ENCODE results near the gene TNFRSF13B.
A peak's percentile ranks its signal among the peaks of the same experiment; 100 is the strongest.
"Not testable (repeated sequence)": the region's sequence is repeated elsewhere in the genome, so short reads cannot be mapped to it uniquely, and the experiment has no call there.

TNFRSF13B gene

DNA sequence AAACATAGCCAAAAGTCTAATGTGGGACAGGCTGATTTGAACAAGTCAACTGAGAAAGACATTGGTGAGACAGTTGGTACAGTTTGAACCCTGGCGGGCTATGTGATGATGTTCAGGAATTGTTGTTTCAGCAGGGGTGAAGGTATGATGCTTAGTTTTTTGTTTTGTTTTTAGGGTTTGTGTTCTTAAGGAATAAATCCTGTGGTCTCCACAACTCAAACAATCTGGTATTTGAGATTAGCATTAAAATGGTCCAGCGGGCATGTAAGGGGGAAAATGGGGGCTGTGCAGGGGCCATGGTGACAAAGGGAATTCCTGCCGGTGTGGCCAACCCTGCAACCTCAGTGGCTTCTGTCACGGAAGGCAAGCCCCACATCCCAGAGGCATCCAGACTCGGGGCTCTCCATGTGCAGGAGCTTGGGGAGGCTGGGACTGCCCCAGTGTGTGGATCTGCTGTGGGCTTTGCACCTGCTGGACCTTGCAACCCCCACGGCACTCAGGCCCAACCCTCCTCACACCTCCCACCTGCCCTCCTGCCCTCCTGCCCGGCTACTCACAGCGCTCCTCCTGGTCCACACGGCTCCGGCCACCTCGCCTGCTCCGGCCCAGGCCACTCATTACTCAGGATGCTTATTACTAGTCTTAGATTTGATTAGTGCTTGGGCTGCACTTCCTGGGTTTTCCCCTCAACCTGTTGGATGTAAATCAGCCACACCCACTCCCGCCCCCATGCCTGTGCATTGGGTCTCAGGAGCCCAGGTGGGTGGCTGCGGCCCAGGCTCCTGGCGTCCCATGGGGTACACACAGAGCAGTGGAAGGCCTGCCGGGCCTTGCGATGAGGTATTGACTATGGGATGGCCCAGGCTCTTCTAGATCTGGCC, at the start of gene TNFRSF13B:
TNFRSF13B (minus strand) TSS at position 661 of the 881 bp plus-strand sequence; CDS start at position 618, 43 bp downstream.
- no peak for DNase-seq (ENCODE audit: low spot score)

DNA sequence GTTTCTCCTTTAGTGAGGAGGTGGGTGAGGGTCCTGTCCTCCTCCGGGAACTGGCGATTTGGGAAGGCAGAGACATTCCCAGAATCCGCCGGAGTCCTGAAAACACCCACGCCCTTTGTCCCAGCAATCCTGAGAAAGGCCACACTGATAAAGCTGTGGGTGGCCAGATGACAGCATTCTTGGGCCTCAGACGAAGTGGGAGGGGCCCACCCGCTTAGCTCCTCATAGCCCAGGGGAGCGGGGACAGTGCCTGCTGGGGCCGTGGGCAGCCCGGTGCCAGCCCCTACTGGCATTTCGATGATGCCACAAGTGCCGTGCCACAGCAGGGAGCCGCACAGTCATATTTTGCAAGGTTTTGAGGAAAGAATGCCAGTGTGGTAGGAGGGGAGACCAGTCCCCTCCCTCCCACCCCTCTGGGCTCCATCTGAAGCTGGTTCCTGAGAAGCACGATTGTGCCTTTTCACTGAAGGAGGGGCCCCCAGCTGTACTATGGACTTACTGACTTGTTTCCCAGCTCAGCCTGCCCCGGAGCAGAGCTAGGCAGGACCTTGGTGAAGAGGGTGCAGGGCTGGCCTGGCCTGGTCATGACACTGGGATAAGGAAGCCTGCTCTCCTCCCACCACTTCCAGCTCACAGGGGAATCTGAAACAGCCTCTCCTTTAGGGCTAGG, 49.4 kb upstream of the TNFRSF13B start:
- DNase-seq (ENCODE audit: low spot score): no peak

DNA sequence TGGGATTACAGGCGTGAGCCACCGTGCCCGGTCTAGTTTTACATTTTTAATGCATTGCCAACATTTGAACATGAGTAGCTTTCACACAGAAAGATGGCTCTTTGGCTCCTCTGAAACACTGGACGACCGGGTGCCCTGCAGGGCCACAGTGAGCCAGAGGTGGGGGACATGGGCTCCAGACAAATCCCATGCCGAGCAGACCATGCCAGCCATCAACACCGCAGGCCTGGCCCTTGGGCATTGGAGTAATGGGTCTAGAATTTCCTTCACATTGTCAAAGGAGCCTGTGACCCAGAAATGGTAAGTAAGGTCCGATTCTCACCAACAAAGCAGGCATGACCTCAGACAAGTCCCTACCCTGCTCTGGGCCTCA, 48.9 kb upstream of the TNFRSF13B start:
- no peak for DNase-seq (ENCODE audit: low spot score)

DNA sequence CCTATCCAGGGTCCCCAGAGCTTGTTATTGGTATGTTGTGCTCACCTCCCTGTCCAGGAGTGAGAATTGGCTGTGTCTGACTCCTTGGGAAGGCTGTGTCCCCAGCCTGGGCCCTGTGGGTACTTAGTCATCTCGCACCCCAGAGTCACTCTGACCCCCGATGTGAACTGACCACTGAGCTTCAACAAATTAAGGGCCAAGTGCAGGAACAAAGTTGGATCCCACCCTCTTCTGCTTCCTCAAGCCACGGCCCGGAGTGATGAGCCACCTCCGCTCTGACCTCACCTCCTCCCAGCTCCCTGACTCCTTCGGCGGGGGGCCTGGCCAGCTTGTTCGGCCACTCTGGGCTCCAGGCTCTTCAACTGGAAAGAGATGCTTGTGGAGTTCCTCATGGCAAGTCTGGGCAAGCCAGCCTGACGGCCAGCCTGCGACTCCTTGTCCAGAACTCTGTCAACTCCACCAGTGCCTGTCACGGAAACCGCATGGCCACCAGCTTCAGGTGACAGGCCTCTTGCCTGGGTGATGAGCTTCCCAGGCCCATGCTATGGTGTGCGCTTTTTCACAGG, 48.1 kb upstream of the TNFRSF13B start:
- DNase-seq (ENCODE audit: low spot score): no peak

DNA sequence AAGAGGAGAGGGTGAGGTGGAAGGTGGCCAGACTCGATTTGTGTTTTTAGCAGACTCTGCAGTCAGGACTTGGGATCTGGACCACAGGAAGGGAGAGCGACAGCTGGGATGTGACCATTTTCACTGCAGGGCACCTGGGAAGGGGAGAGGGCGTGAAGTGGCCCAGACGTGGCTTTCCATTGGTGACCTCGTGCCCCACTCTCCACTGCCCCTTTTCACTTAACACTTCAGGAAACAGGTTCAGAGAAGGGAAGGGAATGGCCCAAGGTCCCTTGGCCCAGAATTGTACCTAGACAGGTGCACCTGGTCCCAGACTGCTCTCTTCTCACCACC, 47.5 kb upstream of the TNFRSF13B start:
- no peak for DNase-seq (ENCODE audit: low spot score)

DNA sequence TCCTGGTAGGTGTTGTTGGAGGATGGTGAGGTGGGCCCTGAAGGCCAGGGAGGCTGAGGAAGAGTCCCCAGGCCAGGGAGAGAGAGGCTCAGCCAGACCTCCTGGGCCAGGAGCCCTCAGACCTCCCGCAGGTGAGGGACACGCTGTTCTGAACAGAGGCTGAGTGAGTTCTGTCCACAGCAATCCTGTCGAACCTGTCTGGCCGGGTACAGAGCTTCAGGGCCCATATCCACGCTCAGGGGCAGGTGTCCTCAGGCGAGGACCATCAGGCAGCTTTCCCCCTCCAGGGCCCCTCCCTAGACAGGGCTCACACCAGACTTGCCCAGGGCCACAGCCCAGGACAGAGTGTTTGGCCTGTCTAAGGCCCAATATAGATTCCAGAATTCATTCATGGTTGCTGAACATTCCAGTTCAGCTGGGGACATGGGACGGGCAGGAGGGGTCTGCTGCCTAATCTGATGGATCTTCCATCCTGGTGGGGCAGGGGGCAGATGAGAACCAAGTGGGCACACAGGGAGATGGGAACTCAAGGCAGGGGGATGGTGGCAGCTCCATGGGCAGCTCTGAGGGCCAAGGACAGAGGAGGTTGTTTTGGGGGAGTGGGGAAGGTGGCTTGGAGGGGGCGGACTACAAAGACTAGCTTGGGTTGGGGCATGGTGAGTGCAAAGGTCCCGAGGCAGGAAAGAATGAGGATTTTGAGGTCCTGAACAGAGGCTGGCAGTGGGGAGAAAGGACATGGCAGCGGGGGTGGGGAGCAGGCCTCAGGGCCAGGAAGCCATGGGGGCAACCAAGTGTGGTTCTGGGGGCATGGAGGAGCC, 46.9 kb upstream of the TNFRSF13B start:
- peak; percentile 53 for DNase-seq (ENCODE audit: low spot score)

DNA sequence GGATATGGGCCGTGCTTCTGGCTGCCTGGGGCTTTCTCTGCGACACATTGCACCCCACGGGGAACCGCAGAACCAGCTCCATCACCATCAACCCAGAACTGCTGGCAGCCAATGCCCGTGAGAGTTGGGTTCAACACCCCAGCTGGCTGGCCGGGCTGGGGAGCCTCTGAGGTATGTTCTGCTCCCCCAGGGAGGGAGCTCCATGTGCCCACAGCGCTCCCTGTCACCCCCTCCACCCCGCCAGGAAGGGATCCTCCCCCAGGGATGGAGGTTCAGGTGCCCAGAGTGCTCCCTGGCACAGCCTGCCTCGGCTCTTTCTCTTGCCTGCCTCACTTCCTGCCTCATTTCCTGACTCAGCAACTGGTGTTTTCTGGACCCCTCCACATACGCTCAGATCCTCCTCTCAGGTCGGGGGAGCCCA, 46.1 kb upstream of the TNFRSF13B start:
- no peak for DNase-seq (ENCODE audit: low spot score)

DNA sequence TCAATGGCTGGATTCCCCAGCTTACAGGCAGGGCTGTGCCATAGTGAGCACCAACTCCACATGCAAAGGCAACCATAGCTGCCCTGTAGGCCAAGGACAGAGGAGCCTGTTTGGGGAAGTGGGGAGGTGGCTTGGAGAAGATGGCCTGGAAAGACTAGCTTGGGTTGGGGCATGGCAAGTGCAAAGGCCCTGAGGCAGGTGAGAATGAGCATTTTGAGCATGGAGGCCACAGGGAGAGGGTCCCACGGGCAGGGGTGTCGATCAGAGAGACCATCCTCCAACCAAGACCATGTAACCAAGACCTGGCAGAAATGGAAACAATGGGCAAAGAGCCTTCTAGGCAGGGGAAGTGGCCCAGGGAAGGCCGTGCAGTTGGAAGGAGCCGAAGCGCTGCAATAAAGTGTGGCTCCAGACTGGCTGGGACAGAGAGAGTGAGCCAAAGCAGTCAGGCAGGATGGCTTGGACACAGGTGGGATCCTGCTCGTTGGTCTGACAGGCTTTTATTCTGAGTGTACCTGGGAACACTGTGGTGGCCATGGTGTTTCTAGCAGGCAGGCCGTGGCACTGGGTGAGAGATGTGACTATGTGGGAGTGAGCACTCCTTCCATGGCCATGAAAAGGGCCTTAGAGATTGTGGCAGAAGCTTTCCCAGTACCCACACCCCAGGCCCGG, 45.6 kb upstream of the TNFRSF13B start:
- DNase-seq (ENCODE audit: low spot score): no peak

DNA sequence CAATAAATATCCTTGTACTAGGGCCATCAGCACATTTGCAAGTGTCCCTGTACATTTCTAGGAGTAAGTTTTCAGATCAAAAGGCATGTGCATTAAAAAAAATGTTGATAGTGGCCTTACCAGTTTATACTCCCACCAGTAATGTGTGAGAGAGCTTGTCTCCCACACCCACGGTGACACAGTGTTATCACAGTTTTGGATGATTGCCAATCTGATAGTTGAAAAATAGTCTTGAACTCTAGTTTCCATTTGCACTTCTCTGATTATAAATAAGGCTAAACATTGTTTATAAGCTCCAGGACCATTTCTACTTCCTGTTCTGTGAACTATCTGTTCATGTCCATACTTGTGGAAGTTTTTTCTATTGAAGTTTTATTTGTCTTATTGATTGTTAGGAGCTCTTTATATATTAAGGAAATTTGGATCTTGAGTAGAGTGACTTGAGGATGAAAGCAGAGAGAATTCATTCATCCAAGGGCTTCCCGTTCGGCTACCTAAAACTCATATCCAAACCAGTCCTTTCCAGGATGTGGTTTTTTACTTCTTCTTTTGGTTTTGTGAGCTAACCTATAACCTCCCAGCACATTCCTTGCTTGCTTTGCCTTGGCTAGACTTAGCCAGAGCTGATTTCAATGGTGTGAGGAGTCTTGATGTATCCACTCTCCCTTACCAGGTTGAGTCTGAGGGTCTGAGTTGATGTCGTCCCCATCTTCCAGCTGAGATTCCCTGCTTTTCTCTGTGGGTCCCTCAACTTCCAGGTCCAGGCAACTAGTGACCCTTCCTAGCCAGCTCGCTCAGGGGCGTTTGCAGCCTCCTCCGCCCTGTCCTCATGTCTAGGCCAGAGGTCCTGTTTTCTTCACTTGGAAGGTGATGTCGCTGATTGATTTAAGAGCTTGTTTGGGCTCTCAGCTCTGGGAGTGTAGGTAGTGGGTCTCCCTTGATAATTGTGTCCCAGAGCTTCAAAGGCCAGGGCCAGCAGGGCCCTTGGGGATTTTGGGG, 44.6 kb upstream of the TNFRSF13B start:
- DNase-seq (ENCODE audit: low spot score): not testable (repeated sequence)

DNA sequence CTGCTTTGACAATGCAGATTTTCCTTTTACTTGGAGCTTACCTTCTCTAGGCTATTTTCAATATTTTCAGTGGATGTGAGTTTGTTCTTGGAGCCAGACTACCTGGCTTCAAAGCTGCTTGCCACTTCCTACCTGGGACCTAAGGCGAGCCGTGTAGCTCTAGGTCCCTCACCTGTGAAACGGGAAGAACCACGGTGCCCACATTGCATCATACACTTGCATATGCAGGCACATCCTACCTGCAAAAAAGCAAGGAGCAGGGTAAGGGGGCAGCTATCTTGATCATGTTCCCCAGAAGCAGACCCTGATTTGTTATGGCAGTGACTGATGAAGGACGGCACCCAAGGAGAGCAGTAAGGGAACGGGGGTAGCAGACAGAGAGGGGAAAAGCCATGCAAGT, 43.3 kb upstream of the TNFRSF13B start:
- DNase-seq (ENCODE audit: low spot score): no peak

DNA sequence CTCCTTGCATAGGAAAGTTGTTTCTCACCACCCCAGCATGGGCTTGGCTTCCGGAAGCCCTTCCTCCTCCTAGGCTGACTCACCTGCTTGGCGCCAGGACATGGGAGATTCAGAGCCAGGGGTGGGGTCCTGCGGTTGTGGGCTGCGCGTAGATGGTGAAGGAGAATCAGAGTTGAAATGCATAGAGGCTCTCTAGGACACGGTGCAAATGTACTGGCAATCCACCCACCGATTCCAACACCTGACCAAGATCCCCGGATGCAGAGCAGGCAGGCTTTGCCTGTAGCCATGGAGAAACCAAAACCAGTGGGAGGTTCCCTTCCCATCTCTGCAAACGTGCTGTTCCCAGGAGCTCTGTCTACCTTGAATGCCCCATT, 42.8 kb upstream of the TNFRSF13B start:
- DNase-seq (ENCODE audit: low spot score): peak; percentile 38

DNA sequence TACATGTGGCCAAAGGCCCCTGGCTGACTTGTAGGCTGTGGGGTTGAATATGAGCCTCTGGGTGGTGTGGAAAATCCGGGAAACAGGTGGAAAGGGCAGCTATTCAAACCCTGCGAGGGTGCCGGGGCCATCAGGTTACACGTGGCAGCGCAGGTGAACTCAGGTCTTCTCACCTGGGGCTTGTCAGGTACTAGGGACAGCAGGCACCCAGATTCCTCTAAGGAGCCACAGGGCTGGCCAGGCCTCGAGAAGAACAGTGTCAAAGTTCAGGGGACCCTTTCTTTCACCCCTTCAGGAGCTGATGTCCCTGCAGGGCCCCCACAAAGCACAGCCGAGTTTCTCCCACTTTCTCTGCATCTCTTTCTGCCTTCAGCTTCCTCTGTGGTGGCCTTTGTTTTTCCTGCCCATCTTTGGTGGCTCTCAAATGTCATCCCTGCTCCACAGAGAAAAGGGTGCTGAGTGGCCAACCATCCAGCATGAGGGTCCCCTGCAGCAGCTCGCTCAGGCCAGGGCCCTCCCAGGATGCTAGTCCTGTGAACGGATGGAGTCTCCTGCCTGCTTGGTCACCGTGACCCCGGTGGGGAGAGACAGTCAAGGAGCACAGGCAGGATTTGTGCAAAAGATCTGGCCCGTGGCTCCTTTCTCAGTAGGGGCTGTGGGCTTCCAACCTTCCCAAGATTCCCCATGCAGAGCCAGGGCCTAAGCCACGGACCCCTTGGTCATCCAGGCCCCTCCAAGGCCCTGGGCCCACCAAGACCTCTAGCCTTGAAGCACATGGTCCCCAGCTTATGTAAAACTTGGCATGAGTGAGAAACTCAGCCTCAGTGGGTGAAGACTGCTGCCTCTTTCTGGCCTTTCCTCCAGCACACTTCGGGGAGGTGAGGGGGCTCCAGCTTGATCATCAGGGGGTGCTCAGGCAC, 42.2 kb upstream of the TNFRSF13B start:
- not testable (repeated sequence) for DNase-seq (ENCODE audit: low spot score)

DNA sequence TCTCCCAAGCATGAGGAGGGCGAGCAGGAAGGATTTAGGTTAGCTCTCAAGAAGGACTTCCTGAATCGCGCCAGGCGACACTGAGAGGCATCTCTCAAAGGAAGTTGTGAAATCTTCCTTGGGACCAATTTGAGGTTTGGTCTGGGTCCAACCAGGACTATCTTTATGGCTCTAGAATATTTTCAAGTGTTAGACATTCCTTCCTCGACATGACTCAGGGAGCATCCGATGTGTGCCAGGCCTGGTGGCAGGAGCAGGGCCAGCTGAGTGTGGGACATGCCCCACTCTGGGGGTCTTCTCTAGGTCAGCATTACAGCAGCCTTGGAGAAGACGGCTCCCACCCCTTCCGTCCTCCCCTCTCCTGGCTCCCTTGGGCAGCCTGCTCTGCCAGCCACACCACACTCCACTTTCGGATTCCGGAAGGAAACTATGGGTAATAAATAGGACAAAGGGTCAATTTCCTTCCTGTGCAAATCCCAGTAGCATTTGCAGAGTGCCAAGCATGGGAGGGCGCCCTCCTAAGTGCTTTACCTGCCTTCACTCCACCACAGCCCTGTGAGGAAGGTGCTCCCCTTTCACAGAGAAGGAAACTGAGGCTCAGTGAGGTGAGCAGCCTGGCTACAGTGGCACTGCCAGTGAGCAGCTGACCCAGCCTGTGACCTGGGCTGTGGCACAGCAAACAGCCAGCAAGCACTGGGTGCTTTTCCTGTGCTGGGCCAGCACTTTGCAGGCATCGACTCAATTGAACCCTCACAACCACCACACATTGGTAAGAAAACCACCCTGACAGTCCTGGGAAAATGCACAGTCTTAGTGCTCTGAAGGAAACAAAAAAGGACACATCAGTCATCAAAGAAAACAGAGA, 39.4 kb upstream of the TNFRSF13B start:
- peak; percentile 92 for DNase-seq (ENCODE audit: low spot score)

DNA sequence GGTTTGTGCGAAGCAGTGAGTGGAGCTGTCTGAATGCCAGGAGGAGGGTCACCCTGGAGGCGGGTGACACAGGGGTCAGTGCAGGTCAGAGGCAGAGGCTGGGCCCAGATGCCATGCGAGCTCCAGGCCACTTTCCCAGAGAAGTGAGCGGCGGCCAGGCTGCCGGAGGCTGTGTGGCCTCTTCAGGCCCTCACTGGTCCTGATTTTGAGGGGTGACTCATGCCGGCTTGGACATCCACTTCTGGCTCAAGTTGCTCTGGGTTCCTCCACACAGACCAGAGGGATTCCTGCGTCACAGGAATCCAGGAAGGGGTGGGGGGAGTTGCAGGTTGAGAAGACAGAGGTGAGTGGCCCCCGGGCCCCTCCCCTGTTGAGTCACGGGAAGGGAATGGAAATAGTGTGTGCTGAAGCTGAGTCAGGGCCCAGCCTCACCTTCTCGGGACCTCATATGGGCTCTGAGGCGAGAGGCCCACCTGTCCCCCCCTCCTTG, 38.7 kb upstream of the TNFRSF13B start:
- DNase-seq (ENCODE audit: low spot score): not testable (repeated sequence)

DNA sequence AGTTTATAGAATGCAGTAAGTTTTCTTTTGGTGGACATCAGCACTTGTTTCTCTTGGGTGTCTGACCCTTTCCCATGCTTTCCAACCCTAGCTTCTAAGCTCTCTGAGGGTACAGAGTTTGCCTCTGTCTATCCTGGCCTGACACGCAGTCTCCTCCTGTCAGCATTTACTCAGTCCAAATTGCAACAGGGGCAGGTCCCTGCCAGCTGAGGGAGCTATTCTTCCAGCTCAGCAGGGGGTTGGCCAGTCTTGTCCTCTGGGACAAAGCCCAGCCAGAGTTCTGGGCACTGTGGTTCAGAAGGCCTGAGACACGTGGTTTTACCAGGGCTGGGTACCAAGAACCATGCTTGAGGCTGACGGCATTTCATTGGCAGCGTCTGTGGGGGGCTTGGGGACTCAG, 38.1 kb upstream of the TNFRSF13B start:
- peak; percentile 30 for DNase-seq (ENCODE audit: low spot score)

DNA sequence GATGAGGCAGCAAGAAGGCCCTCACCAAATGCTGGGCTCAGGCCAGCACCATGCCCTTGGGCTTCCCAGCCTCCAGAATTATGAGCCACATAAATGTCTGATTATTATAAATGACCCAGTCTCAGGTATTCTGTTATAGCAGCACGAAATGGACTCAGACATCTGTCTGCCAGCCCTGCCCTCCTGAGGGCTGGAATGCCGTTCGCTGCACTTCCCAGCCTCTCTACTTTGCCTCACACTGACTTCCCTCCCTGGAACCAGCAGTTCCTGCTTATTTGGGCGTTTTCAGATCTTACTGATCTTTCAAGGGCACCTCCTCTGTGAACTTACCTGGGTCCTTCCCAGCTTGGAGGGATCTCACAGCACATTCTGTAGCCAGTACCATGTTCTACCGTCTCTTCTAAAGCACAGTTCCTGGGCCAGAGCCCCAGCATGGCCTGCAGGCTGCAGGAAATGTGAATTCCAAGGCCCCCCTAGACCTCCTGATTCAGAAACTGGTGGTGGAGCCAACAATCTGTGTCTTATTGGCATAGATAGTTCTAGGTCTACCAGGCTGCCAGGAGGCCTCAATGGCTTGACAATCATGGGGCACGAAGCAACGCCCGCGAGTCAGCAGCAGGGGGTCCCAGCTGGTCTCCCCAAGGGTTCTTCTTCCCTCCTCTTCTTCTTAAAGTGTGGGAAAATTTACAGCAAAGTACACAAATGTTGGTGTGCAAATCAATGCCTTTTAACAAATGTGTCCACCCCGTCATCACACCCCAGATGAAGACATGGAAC, 36.9 kb upstream of the TNFRSF13B start:
- not testable (repeated sequence) for DNase-seq (ENCODE audit: low spot score)

DNA sequence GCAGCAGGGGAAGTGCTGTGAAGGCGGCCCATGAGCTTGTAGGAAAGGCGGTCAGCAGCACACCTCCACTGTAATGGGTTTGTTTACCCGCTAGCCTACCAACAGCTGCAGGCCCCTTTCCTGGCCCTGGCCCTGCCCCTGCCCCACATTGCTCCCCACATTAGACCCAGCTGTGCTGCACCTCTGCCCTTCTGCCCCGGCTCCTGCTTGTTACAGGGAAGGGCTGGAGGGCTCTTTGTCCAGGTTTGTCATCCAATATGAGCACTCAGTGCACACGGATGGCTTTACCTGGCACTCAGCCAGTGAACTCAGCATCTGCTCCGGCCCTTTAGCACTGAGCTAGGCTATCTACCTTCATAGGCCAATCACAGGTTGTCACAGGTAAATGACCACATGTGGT, 36.0 kb upstream of the TNFRSF13B start:
- peak; percentile 33 for DNase-seq (ENCODE audit: low spot score)
